ENCODE results near the gene STUM.
A peak's percentile ranks its signal among the peaks of the same experiment; 100 is the strongest.

The STUM gene

DNA sequence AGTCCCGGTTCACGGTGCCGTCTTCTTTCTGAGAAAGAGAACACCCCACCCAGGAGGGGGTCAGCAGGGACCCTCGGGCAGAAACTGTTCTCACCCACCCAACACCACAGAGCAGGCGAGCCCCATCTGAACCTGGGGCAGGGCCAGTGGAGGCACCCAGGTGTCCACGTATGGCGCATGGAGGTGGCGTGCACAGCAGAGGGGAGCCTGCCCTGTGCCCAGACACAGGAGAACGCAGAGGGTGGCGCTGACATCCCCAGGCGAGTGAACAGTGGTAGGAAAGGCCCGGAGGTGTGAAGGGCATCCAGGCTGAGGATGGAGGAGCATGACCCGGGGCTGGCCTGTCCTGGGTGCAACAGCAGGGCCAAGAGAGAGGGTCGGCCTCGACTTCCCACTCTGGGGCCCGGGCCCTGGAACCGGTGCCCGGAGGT lies 91.1 kb downstream of the STUM start:
- H3K9me3 ChIP-seq (ENCODE audit: insufficient read depth, low read length), result no peaks in the 10 kb centered on the region
- H3K4me3 ChIP-seq (ENCODE audit: low read length), result no peak overlapping the region
- no peak overlapping the region for H3K27ac ChIP-seq (ENCODE audit: low read length)
- H3K4me1 ChIP-seq (ENCODE audit: low read length), result peaks cover 44% of the 10 kb centered on the region
- H2AFZ ChIP-seq (ENCODE audit: low read depth, low read length), result no peak overlapping the region
- peaks cover 3% of the 10 kb centered on the region for H3K36me3 ChIP-seq (replicated peaks; ENCODE audit: low read depth, low read length)
- H3K27me3 ChIP-seq (ENCODE audit: low read depth, low read length), result no peaks in the 10 kb centered on the region; the same call in 1 of the 2 replicates
- no peak for TF ChIP-seq EZH2phosphoT487 (IDR thresholded peaks at IDR 0.05; ENCODE audit: low read depth)
- TF ChIP-seq, protein P1, sequence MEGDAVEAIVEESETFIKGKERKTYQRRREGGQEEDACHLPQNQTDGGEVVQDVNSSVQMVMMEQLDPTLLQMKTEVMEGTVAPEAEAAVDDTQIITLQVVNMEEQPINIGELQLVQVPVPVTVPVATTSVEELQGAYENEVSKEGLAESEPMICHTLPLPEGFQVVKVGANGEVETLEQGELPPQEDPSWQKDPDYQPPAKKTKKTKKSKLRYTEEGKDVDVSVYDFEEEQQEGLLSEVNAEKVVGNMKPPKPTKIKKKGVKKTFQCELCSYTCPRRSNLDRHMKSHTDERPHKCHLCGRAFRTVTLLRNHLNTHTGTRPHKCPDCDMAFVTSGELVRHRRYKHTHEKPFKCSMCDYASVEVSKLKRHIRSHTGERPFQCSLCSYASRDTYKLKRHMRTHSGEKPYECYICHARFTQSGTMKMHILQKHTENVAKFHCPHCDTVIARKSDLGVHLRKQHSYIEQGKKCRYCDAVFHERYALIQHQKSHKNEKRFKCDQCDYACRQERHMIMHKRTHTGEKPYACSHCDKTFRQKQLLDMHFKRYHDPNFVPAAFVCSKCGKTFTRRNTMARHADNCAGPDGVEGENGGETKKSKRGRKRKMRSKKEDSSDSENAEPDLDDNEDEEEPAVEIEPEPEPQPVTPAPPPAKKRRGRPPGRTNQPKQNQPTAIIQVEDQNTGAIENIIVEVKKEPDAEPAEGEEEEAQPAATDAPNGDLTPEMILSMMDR (IDR thresholded peaks at IDR 0.05; ENCODE audit: low read depth, low read length), result no peak
- no peak overlapping the region for H3K4me2 ChIP-seq (ENCODE audit: low read length)
- no peaks in the 10 kb centered on the region for H3K79me2 ChIP-seq (ENCODE audit: low read length)
- H4K20me1 ChIP-seq (ENCODE audit: insufficient read depth, low read length), result no peaks in the 10 kb centered on the region
- no peak overlapping the region for H3K9ac ChIP-seq (ENCODE audit: low read length)

DNA sequence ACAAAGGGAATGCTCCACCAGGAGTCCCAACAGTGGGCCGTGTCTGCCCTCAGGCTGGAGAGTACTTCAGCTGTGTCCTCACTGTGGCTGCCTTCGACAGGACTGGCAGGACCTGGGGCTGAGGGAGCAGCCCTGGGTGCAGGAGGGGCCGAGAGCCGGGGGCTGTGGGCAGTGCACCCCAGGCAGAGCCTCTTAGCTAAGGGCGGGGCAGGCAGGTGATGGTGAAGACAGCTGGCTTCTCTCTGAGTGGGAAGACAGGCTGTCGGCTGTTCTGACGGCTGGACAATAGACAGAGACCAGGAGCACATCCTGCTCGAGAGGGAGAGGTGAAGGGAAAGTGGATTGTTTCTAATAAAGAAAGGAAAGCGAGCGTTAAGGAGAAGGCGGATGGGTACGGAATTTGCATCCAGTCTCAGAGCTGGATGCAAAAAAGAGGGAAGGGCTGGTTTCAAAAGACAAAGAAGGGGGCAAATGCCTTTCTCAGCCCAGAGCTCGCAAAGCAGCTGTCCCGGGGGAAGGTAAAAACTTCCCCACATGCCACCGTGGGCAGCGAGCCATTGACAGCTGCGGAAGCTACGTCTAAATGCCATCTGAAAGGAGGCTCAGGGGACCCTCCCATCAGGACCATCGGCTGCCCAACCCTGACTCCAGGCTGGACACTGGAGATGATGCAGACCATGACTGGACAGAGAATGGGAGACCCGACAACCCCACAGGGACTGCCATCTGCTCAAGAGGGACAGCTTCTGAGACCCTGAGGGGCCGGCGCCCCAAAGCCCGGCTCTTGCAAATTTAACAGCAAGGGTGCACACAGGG lies 92.0 kb downstream of the STUM start:
- Histone ChIP-seq H3K4me1 (ENCODE audit: low read length) (peaks cover 44% of the 10 kb centered on the region), H3K27ac (ENCODE audit: low read length) (no peak overlapping the region), H4K20me1 (ENCODE audit: insufficient read depth, low read length) (no peaks in the 10 kb centered on the region), H3K79me2 (ENCODE audit: low read length) (no peaks in the 10 kb centered on the region), H3K36me3 (replicated peaks; ENCODE audit: low read depth, low read length) (peaks cover 3% of the 10 kb centered on the region), H3K27me3 (ENCODE audit: low read depth, low read length) (no peaks in the 10 kb centered on the region; the same call in 1 of the 2 replicates), H3K4me2 (ENCODE audit: low read length) (peak overlapping the region; percentile 74), H2AFZ (ENCODE audit: low read depth, low read length) (no peak overlapping the region), H3K9ac (ENCODE audit: low read length) (no peak overlapping the region), H3K4me3 (ENCODE audit: low read length) (peak overlapping the region; percentile 44), H3K9me3 (ENCODE audit: insufficient read depth, low read length) (no peaks in the 10 kb centered on the region)
- no peak for TF ChIP-seq EZH2phosphoT487 (IDR thresholded peaks at IDR 0.05; ENCODE audit: low read depth)
- TF ChIP-seq, protein P1 (IDR thresholded peaks at IDR 0.05; ENCODE audit: low read depth, low read length), result no peak

DNA sequence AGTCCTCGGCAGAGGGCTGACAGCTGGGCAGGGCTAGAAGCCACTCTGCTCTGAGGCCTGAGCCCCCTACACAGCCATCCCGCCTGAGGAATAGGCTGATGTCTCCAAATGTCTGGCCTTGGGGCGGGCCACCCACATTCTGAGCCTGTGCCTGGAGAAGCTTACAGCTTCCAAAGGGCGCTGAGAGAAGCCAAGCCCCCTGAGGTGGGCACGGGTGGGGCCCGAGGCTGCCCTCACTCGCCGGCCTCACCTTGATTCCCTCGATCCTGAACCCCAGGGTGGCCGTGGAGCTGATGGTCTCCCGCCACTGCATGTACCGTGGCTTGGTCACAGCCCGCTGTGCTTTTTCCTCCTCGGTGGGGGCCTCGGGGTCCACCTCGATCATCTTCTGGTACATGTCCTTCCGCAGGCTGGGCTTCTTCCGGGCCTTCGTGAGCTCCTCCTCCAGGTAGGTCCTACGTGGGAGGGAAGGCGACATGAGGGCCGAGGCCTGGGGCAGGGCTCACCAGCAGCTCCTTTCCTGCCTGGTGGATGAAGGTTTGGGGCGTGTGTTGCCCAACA lies 93.2 kb downstream of the STUM start:
- no peaks in the 10 kb centered on the region for H4K20me1 ChIP-seq (ENCODE audit: insufficient read depth, low read length)
- no peak overlapping the region for H2AFZ ChIP-seq (ENCODE audit: low read depth, low read length)
- H3K36me3 ChIP-seq (replicated peaks; ENCODE audit: low read depth, low read length), result peaks cover 3% of the 10 kb centered on the region
- H3K9ac ChIP-seq (ENCODE audit: low read length), result no peak overlapping the region
- H3K4me1 ChIP-seq (ENCODE audit: low read length), result peaks cover 43% of the 10 kb centered on the region
- no peak overlapping the region for H3K4me3 ChIP-seq (ENCODE audit: low read length)
- H3K27me3 ChIP-seq (ENCODE audit: low read depth, low read length), result no peaks in the 10 kb centered on the region; the same call in 1 of the 2 replicates
- no peak overlapping the region for H3K4me2 ChIP-seq (ENCODE audit: low read length)
- no peaks in the 10 kb centered on the region for H3K9me3 ChIP-seq (ENCODE audit: insufficient read depth, low read length)
- TF ChIP-seq, protein P1 (IDR thresholded peaks at IDR 0.05; ENCODE audit: low read depth, low read length), result no peak
- TF ChIP-seq EZH2phosphoT487 (IDR thresholded peaks at IDR 0.05; ENCODE audit: low read depth), result no peak
- no peaks in the 10 kb centered on the region for H3K79me2 ChIP-seq (ENCODE audit: low read length)
- H3K27ac ChIP-seq (ENCODE audit: low read length), result no peak overlapping the region

- no peak overlapping the region for H3K4me3 ChIP-seq (ENCODE audit: low read length)
- TF ChIP-seq, protein P1 (IDR thresholded peaks at IDR 0.05; ENCODE audit: low read depth, low read length), result no peak
- peaks cover 3% of the 10 kb centered on the region for H3K36me3 ChIP-seq (replicated peaks; ENCODE audit: low read depth, low read length)
- no peaks in the 10 kb centered on the region for H4K20me1 ChIP-seq (ENCODE audit: insufficient read depth, low read length)
- no peak overlapping the region for H2AFZ ChIP-seq (ENCODE audit: low read depth, low read length)
- H3K27me3 ChIP-seq (ENCODE audit: low read depth, low read length), result no peaks in the 10 kb centered on the region; the same call in 1 of the 2 replicates
- no peaks in the 10 kb centered on the region for H3K9me3 ChIP-seq (ENCODE audit: insufficient read depth, low read length)
- peaks cover 36% of the 10 kb centered on the region for H3K4me1 ChIP-seq (ENCODE audit: low read length)
- H3K27ac ChIP-seq (ENCODE audit: low read length), result no peak overlapping the region
- no peaks in the 10 kb centered on the region for H3K79me2 ChIP-seq (ENCODE audit: low read length)
- H3K9ac ChIP-seq (ENCODE audit: low read length), result no peak overlapping the region
- H3K4me2 ChIP-seq (ENCODE audit: low read length), result no peak overlapping the region
These were observed 93.9 kb downstream of the STUM start for GRCh38 chr1:226642421-226642820.

Data from OCI-LY3 (cell line).